ENCODE data around the gene LRRTM1.

The LRRTM1 gene

DNA sequence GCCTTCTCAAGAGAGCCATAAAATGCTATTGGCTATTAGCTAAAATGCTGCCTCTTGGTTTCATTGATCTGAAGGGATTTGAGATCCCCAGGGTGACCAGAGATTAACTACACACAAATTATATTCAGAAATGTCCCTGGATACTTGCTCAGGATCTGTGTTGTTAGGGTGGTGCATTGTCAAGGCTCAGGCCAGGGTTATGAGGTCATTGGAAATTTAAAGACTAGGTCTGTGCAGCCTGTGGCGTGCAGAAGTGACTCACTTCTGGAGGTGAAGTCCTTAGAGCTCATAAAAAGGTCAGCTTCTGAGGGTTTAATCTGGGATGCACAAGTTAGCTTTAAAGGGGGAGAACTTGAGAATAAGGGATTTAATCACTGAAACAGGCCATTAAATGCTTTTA is 23.5 kb downstream of the LRRTM1 start:
- Mint-ChIP-seq H3K36me3 (no peaks in the 10 kb centered on the region), H3K27me3 (no peaks in the 10 kb centered on the region), H3K4me3 (no peak overlapping the region), H3K27ac (no peak overlapping the region), H3K4me1 (no peaks in the 10 kb centered on the region), H3K9me3 (peaks cover 6% of the 10 kb centered on the region)
- no peak for ATAC-seq

DNA sequence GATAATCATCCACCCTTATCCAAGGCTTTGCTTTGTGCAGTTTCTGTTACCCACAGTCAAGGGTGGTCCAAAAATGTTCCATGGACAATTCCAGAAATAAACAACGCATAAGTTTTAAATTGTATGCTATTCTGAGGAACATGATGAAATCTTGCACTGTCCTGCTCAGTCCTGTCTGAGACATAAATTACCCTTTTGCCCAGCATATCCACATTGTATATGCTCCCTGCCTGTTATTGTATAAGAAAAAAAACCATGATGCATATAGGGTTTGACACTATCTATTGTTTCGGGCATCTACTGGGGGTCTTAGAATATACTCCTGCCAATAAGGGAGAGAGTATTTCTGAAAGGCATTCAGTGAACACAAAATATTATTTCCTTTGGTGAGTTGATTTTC is 24.0 kb downstream of the LRRTM1 start:
- H3K36me3 Mint-ChIP-seq, result no peaks in the 10 kb centered on the region
- no peak overlapping the region for H3K4me3 Mint-ChIP-seq
- H3K27me3 Mint-ChIP-seq, result no peaks in the 10 kb centered on the region
- no peak for ATAC-seq
- peaks cover 6% of the 10 kb centered on the region for H3K9me3 Mint-ChIP-seq
- H3K4me1 Mint-ChIP-seq, result no peaks in the 10 kb centered on the region
- no peak overlapping the region for H3K27ac Mint-ChIP-seq

DNA sequence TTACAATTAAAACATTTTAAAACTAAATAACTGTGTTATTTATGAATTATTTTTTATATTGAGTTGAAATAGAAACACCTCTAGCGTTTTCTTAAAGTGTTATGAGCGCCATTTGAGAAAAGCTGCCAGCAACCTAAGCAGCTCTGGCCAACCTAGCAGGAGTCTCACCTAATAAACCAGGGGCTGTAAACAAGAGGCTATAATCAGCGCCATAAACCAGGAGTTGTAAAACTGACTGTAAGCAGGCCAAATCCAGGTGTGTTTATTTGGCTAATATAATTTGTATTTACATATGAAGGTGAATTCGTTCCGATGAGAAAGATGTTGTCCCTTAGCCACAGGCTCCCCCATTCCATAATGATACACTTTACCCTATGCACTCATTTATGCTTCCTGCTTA is 34.7 kb downstream of the LRRTM1 start:
- no peak for ATAC-seq
- H3K36me3 Mint-ChIP-seq, result no peaks in the 10 kb centered on the region
- H3K4me1 Mint-ChIP-seq, result no peaks in the 10 kb centered on the region
- H3K27ac Mint-ChIP-seq, result no peak overlapping the region
- H3K9me3 Mint-ChIP-seq, result peaks cover 4% of the 10 kb centered on the region
- no peaks in the 10 kb centered on the region for H3K27me3 Mint-ChIP-seq
- no peak overlapping the region for H3K4me3 Mint-ChIP-seq

DNA sequence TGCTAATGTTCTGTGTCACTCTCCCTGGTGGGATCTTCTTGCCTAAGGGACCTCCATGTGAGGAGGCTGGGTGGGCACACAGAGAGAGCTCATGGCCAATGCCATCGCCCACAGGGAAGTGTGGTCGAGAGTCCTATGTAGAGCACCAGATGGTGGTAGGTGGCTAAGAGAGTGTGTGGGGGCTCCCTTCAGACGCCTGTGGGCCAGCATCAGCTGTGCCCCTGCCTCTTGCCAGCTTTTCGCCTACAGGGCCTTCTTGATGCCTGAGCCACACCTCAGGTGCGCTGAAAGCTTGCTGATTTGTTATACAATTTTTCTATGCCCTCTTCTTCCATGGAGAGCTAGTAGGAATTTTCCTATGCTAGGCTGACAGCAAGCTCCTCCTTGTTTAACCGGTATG is 38.3 kb downstream of the LRRTM1 start:
- Mint-ChIP-seq H3K27ac (no peak overlapping the region), H3K9me3 (no peaks in the 10 kb centered on the region), H3K27me3 (no peaks in the 10 kb centered on the region), H3K4me3 (no peak overlapping the region), H3K36me3 (no peaks in the 10 kb centered on the region), H3K4me1 (no peaks in the 10 kb centered on the region)
- ATAC-seq, result no peak

DNA sequence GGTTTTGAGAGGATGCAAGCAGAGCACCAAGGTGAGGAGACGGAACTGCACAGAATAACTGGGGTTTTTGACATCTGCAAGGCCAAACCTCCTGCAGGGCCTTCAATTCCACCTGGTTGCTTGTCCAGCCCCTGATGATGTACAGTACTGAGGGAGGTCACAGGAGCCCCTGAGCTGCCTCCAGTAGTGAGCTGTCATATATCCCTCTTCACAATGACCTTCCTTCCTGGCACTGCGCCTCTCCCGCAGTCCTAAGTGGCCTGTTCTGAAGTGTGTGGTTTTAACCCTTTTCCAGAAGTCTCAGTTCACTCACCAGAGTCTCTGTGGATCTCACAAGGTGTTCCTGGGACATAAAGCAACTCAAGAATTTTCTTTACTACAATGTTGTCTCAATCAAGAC is 45.3 kb downstream of the LRRTM1 start:
- ATAC-seq, result no peak
- no peak overlapping the region for H3K27ac Mint-ChIP-seq
- no peaks in the 10 kb centered on the region for H3K4me1 Mint-ChIP-seq
- no peak overlapping the region for H3K4me3 Mint-ChIP-seq
- no peaks in the 10 kb centered on the region for H3K27me3 Mint-ChIP-seq
- no peaks in the 10 kb centered on the region for H3K36me3 Mint-ChIP-seq
- H3K9me3 Mint-ChIP-seq, result no peaks in the 10 kb centered on the region

DNA sequence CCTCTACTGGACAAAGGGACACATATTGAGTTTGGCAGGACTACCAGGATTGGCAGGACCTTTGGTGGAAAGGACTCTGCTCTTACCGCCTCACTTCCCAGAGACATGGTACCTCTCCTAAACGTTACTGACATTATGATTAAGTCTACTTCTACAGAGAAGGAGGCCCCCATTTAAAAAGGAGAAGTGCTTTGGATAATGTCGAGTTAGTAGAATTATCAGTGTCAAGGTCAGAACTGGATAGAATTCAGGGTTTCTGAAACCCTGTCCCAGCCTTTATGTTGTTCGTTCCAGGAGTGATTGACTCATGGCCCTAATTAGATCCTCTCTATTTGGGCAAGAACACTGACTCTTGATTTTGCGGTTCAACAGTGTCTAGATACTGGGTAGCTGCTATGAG is 45.8 kb downstream of the LRRTM1 start:
- Mint-ChIP-seq H3K36me3 (no peaks in the 10 kb centered on the region), H3K4me3 (no peak overlapping the region), H3K27me3 (no peaks in the 10 kb centered on the region), H3K27ac (no peak overlapping the region), H3K9me3 (no peaks in the 10 kb centered on the region), H3K4me1 (no peaks in the 10 kb centered on the region)
- ATAC-seq, result no peak

DNA sequence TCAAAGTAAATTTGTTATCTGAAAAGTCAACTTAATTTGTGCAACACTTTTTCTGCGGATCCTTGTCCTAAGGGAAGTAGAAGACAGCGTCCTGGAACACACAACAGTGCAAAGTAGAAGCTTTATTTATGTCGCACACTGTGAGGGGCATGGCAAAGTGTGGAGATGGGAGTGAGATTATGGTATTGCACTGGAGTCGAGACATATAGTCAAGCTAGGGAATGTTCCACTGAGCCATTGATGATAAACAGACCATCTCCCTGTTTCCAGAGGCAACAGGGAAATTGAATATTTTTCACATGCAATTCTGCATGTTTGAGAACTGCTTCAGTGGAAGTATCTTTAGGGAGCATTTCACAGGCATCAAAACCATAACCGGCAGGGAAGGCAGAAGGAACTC is 46.2 kb downstream of the LRRTM1 start:
- Mint-ChIP-seq H3K9me3 (no peaks in the 10 kb centered on the region), H3K4me3 (no peak overlapping the region), H3K4me1 (no peaks in the 10 kb centered on the region), H3K27ac (no peak overlapping the region), H3K27me3 (no peaks in the 10 kb centered on the region), H3K36me3 (no peaks in the 10 kb centered on the region)
- no peak for ATAC-seq

DNA sequence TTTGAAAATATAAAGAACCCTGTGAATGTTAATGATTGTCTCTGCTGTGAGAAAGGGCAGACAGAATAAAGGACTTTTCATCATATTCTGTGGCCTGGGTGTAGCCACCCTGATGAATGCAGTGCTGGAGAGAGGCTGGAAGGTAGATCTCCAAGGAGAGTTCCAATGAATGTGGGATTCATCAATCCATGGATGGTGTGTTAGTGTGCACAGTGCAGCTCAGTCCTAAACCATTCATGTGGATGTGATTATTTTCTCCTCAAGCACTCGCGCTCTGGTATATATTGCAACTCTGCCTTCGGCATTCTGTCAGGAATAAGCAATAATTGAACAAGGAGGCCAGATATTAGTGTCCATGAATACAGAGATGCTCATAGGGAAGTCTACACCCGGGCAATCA is 47.1 kb downstream of the LRRTM1 start:
- Mint-ChIP-seq H3K36me3 (no peaks in the 10 kb centered on the region), H3K9me3 (no peaks in the 10 kb centered on the region), H3K4me3 (no peak overlapping the region), H3K27me3 (no peaks in the 10 kb centered on the region), H3K4me1 (no peaks in the 10 kb centered on the region), H3K27ac (no peak overlapping the region)
- ATAC-seq, result no peak

DNA sequence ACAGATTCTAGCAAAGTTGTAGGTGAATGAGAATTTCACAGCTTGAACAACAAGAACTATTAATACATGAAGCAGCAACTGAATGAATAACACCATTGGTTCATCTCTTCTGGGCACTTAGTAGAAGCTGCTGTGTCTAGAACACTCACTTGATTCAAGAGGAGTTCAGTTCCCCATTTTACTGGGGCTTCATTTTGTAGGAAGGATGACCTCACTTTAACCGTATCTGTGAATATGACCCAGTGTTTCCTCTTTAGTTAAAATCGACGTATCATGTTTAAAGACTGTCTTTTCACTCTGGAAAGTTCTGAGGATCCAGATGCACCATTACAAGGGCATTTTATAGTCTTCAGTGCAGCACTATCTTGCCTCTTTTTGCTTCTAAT is 47.8 kb downstream of the LRRTM1 start:
- Mint-ChIP-seq H3K36me3 (no peaks in the 10 kb centered on the region), H3K4me1 (no peaks in the 10 kb centered on the region), H3K27me3 (no peaks in the 10 kb centered on the region)

DNA sequence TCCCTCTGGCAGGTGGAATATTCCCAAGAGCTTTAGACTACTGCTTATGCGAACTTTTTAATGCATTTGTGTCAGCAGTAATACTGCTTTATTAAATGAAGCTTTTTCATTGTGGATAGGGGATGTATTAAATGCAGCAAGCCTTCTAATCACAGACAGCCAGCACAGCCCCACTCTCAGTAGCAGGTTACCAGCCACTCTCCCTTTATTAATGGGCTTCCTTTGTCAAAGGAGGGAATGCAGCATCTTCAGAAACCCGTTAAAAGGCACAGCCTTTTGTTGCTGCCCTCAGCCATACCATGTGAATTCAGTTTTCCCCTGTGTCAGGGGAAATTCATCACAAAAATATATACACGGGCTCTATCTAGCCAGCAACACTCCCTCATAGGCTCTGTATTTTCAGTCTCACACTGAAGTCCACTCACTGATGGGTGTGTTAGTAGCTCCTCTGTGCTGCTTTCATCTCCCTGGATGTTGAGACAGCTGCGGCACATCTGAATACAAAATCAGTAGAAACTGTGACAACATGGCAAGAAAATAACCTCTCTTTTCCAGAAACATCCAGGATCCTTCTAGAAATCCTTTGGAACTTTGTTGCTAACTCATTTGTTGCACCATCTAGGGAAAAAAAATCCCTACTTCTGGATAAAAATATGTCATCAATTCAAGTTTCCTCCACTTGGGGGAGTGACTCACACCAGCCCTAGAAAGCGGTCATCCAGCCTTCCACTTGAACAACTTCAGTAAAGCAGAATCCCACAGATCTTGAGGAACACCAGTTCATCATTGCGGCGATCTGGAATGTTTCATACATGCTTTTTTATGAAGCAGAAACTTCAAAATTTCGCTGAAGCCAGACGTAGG is 48.4 kb downstream of the LRRTM1 start:
- no peak overlapping the region for H3K27ac Mint-ChIP-seq

More for the DNA sequence above, 47.8 kb downstream of the LRRTM1 start:
- no peak overlapping the region for H3K4me3 Mint-ChIP-seq
- no peak overlapping the region for H3K27ac Mint-ChIP-seq
- H3K9me3 Mint-ChIP-seq, result no peaks in the 10 kb centered on the region
- ATAC-seq, result no peak

DNA sequence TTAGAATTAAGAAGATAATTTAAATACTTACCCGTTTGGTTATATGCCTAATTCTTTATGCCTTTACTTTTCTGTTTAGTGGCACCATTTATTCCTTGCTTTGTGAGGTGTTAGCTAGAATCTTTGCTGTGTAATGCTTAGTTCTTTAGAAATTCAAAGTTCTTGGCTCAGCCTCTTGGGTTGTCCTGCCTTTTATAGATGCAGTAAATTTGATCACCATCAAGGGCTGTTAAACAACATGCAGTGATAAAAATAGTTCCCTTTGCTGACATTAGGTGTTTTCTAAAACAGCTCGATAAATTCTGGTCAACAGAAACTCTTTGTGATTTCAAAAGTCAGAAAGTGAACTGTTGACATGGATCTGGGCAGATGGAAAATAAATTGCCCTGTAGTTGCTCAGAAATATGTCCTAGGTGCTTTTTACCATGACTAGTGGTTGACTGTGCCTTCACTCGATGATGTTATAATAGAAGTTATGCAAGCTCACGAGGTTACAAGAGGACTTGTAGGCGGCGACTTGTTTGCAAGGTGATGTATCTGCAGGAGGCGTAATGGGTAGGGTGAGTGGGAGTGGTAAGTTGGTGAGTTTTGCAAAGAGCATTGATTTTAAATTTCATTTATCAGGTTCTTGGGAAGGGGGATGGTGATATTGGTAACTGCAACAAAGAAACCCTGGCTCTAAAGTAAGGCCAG is 52.1 kb downstream of the LRRTM1 start:
- Mint-ChIP-seq H3K36me3 (no peaks in the 10 kb centered on the region), H3K4me1 (no peaks in the 10 kb centered on the region), H3K27me3 (no peaks in the 10 kb centered on the region), H3K4me3 (no peak overlapping the region), H3K9me3 (no peaks in the 10 kb centered on the region), H3K27ac (no peak overlapping the region)
- ATAC-seq, result no peak

More for the DNA sequence above, 48.4 kb downstream of the LRRTM1 start:
- Mint-ChIP-seq H3K4me3 (no peak overlapping the region), H3K9me3 (no peaks in the 10 kb centered on the region), H3K27me3 (no peaks in the 10 kb centered on the region), H3K4me1 (no peaks in the 10 kb centered on the region), H3K36me3 (no peaks in the 10 kb centered on the region)
- ATAC-seq, result no peak

All from stimulated activated memory B cell treated with anti-CD40 and anti-IgM and Interleukin-4, amounts not matched to agents 10 μg/mL and 1 μg/mL and 100 μg/mL, for 72 hours (primary cell).